Stimulated activated CD4-positive, alpha-beta T cell treated with anti-CD3 and anti-CD28 coated beads, Interleukin-1b, Interleukin-23, amount 100 ng/mL, for 1 hour (primary cell): Measurements from ENCODE around the gene BRD4.

Experiments
- DNase-seq, 2 donors: peaks; one replicate each; pipeline ENCODE4 v3.0.0-alpha.2; 2020; ENCODE audit warnings: low read depth in 2 of 2

Gene BRD4

DNA sequence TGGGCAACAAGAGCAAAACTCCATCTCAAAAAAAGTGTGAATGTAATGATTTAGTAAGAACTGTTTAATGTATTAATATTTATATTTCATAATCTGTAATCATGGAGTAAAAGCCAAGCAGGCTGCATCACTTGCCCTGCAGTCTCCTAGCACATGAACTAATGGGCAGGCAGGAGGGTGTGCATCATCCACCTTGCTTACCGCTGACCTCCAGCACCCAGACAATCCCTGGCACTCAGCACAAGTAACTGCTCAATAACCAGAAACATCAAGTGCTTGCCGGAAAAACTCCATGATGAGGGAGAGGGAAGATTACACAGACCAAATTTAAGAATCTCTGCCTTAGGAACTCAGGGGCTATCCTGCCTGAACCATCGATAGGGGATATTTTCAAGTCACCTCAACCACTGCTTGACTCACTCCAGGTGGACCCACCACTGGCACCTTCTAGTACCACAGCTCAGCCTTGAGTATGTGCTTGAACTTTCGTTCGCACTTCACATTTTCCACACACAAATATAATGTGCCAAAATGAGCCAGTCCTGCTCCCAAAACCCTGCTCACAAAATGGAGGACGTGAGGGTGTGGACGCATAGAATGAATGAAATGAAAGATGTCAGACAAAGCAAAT, 18.6 kb downstream of the BRD4 start:
- no peak for DNase-seq

DNA sequence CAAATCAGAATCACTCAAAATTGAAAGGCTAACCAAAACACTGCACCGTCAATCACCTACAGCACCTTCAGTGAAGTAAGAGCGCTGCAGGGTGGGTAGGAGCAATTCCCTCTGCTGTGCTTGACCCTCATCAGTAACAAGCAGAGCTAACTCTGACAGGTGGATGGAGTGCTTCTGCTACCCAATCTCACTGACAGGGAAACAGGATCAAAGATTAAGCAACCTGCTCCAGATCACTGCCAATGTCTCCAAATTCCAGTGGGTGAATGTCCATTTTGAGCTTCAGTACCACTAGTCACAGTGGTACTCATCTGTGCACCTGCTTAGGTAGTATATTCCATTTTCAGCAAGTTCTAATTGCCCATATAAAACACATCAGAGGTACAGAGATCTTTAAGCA, 25.2 kb downstream of the BRD4 start:
- DNase-seq = no peak

GRCh38 chr19:15305582-15306334, 26.6 kb downstream of the BRD4 start:
- DNase-seq = no peak

DNA sequence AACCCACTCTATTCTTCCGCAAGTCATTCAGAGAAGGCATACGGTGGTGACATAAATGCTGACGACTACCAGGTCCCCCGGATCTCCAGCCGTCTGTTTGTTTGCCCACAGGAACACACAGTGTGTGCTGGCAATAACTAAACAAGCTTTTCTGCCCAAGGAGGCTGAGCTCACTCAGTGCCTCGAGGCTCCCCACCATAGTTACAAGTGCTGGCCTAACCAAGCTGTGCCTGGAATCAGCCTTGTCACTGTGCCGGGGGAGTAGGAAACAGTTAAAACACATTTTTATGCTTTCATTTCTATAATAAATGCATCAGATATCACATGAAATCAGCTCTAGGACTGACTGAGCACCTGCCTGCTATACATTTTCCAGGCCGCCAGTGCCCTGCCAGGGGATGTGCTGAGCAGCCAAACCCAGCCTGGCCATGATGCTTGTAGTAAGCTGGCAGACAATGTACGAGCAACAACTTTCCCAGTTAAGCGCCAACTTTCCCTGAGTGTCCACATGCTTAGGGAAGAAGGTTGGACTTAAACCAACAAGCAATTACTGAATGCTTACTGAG, 28.1 kb downstream of the BRD4 start:
- no peak for DNase-seq

GRCh38 chr19:15303105-15303780, 29.1 kb downstream of the BRD4 start:
- no peak for DNase-seq

GRCh38 chr19:15300533-15301197, 31.7 kb downstream of the BRD4 start:
- DNase-seq = no peak

GRCh38 chr19:15299568-15300409, 32.5 kb downstream of the BRD4 start:
- DNase-seq = no peak

DNA sequence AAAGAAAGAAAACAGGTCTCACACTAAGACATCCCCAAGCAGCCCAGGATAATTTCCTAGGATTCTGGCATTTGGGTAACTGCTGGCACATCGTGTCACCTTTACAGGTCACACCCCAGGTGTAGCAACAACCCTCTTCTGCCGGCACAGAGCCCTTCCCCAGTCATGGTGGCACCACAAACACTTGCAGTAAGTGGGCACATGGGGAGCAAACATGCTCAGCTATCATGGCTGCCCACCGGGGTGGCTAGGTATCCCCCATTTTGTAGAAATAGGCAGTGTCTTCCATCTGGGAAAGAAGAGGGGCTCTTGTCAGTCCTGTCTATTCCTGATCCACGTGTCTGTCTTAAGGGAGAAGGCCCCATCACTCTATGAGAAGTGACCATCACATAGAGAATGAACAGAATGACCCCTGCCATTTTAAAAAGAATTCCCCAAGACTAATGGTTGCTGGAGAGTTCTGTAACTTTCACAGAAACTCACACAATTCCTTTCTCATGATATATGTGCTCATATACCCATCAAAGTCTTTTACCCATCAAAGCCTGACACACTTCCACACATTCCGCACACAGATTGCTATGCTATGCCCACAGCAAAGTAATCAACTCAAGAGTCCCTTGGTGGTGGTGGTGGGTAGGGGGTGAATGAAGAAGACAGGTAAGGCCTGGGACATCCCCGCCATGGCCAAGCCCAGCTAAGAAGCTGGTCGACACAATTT, 33.3 kb downstream of the BRD4 start:
- DNase-seq = no peak

GRCh38 chr19:15297416-15298224, 34.7 kb downstream of the BRD4 start:
- DNase-seq = no peak

GRCh38 chr19:15296841-15297415, 35.4 kb downstream of the BRD4 start:
- no peak for DNase-seq

DNA sequence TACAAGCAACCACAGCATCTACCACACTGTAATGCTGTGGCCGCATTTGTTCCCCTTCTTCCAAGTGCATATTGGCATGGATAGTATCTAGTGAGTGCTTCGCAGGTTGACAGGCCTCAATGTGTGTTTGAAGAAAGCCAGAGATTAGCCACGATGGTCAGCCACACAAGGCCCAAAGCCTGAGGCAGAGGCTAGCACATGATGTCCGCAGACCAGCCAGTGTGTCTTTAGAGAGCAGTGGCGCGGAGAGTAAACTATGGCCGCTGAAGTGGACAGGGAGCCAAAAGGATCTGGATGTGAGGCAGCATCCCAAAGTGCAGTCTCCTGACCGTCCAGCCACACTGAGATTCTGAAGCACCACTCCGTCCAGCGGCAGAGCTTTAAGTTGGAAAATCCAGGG, 36.0 kb downstream of the BRD4 start:
- DNase-seq = no peak

DNA sequence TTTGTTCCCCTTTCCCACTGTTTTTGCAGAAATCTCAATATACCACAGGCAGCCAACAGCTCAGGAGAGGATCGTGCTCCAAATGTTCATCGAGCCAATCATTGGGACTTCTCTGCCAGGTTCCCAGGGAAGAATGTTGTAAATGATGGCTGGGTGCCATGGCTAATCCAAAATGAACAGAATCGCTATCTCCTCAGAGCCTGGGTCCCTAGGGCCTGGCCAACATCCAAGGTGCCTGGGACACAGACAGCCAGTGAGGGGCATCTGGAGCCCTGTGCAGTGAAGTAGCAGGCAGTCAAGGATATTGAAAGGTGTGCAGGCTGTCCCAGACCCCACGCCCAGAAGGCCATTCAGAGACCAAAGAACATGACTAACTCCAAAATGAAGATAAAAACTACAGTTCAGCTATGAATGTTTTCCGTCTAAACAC, 37.8 kb downstream of the BRD4 start:
- DNase-seq = no peak

DNA sequence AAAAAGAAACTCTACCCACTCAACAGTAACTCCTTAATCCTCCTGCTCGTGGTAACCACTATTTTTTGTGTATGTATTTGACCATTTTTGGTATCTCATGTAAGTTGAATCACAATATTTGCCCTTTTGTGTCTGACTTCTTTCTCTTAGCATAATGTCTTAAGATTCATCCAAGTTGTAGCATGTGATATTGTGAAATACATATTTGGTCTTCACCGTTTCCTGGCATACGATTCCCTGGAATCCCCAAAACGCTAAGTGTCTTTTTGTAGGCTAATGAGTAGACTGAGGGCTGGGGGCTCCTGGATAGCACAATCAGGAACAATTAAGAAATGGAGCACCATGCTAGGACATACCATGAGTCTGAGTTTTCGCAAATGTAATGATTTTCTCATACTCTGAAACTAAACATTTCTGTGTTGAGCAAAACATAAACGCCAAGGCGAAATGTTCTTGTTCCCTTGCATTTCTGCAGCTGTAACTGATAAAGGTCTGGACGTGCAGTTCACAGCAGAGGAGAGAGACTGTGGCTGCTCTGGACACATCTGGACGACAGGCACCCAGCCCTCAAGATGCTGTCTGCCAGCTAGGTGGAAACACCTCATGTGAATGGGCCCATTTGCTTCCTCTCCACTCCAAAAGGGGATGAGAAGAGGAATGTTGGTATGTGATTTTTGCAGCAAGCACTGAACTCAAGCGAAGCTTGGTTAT, 38.4 kb downstream of the BRD4 start:
- no peak for DNase-seq

DNA sequence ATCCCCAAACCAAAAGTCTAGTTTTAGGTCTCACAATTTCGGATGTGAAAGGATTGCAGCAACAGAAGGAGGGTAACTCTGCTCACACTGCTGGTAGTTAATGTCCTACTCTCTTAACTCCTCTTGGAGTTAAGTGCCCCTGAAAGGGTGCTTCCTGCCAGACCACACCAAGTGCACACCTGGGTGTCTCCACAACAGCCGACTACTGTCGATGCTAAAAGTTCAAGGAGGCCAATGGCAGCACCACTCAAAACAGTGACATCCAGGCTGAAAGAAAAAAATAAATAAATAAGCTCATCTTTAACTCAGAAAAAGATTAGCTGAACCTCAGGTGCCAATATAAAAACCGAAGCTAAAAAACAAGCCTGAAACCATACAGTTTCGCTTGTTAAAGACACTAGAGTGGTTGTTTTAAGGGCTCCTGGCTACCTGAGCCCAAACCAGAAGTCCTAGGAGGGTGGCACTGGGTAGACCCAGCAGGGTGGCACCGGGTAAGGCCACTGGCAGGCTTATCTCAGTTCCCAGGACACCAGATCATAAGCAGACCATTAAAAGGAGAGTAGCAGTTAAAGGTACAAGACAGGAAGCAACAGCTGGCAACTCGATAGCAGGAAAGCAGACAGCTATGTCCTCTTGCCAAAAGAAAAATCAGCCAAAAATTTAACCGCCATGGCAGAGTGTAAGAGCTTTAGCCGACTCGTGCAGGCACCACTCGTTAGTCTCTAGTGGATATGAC, 39.3 kb downstream of the BRD4 start:
- DNase-seq = no peak

GRCh38 chr19:15292140-15292539, 40.2 kb downstream of the BRD4 start:
- no peak for DNase-seq

DNA sequence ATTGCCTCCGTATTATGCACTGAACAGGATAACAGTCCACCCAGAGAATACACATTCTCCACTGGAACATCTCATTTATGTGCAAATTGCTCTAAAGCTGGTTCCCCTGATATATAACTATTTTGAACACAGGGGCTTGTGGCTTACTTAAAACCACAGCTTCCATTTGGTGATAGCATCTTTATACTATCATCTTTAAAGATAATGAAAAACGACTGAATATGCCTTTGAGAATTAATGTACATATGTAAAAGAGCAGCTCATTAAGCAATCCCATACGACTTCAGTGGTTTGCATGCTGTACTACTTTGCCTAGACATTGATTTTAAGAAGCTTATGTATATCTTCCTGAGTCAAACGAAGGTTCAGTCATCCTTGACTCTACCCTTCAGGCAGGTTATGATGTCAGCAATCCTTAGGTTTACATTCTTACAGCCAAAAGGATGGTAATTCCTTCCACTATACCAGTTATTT, 40.8 kb downstream of the BRD4 start:
- no peak for DNase-seq

GRCh38 chr19:15291089-15291488, 41.2 kb downstream of the BRD4 start:
- no peak for DNase-seq

DNA sequence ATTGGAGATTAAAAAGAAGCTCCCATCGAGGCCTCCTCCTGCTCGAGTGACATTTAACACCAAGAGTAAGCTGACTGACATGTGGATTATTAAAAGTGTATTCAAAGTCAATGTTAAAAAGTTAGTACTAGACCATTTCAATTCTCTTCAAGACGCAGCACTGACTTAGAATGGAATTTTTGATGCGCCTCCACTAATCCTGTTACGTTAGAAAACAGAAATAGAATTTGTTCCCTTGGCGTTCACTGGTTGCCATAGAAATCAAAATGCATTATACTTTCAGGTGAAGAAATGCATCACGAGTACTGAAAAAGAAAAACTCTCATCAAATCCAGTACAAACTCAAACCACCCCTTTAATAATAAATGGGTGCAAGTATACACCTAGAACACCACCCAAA, 42.2 kb downstream of the BRD4 start:
- no peak for DNase-seq
